Osteoblast (primary cell): ENCODE measurements around the gene CCDC180. TPM values are rescaled to one million over a fixed set of nuclear protein-coding genes. Genes with fewer than 3 reads are reported as not detected.

Experiments used
- DNase-seq: peaks from one replicate; pipeline ENCODE4 v3.0.0; 2011; ENCODE audit warnings: low spot score, mixed read lengths; ENCODE audit not compliant: insufficient read length; ENCODE audit errors: missing footprints
- H2AFZ ChIP-seq: 2 replicates; pipeline ENCODE4 v1.6.0; 2011; ENCODE audit warnings: mild to moderate bottlenecking, low read length
- H3K27ac ChIP-seq: 2 replicates; pipeline ENCODE4 v1.5.1; 2011; ENCODE audit warnings: mild to moderate bottlenecking, low read depth, low read length, moderate library complexity
- H3K27me3 ChIP-seq: 2 replicates; pipeline ENCODE4 v1.6.0; 2012; ENCODE audit warnings: mild to moderate bottlenecking, control low read depth, inconsistent platforms, low read length, moderate library complexity; ENCODE audit not compliant: insufficient read depth
- H3K36me3 ChIP-seq: 2 replicates; pipeline ENCODE4 v1.5.1; 2011; ENCODE audit warnings: mild to moderate bottlenecking, low read length, control low read depth, moderate library complexity; ENCODE audit not compliant: insufficient read depth
- H3K4me1 ChIP-seq: 2 replicates; pipeline ENCODE4 v1.5.1; 2011; ENCODE audit warnings: mild to moderate bottlenecking, low read length, control low read depth, moderate library complexity; ENCODE audit not compliant: insufficient read depth
- H3K4me2 ChIP-seq: 2 replicates; pipeline ENCODE4 v1.6.0; 2011; ENCODE audit warnings: mild to moderate bottlenecking, low read length; ENCODE audit not compliant: insufficient read depth
- H3K4me3 ChIP-seq: fragments of 200-600 bp; sonication (generic); 3 replicates; pipeline ENCODE4 v1.5.1; 2012; ENCODE audit warnings: mild to moderate bottlenecking, low read length, inconsistent platforms; ENCODE audit not compliant: insufficient read depth
- H3K79me2 ChIP-seq: 2 replicates; pipeline ENCODE4 v1.6.0; 2012; ENCODE audit warnings: mild to moderate bottlenecking, low read length, control low read depth, inconsistent platforms; ENCODE audit not compliant: insufficient read depth
- H3K9me3 ChIP-seq: 2 replicates; pipeline ENCODE4 v1.5.1; 2011; ENCODE audit warnings: low read depth, low read length, control low read depth
- H4K20me1 ChIP-seq: 2 replicates; pipeline ENCODE4 v1.6.0; 2012; ENCODE audit warnings: mild to moderate bottlenecking, low read length, control low read depth; ENCODE audit not compliant: insufficient read depth
- CTCF ChIP-seq: IDR thresholded peaks from 2 replicates; pipeline ENCODE4 v1.5.1; 2011; ENCODE audit warnings: mild to moderate bottlenecking, low read depth, low read length, moderate library complexity; ENCODE audit errors: extremely low read depth
- small RNA-seq: library from RNA; depleted of rRNA; stranded (forward); fragments of <200 nt; gene quantifications from one replicate; pipeline ENCODE3, GENCODE V24; 2012
- total RNA-seq: library from RNA; depleted of rRNA; stranded (reverse); fragments of >200 nt; gene quantifications from 2 replicates; pipeline ENCODE4 v1.2.3, GENCODE V29; 2012

The CCDC180 gene
- total RNA-seq, 1 donor: 4.7 TPM

- Histone ChIP-seq H4K20me1 (no peaks in the 10 kb centered on the region), H3K4me2 (no peak overlapping the region), H3K9me3 (no peaks in the 10 kb centered on the region), H2AFZ (no peak overlapping the region), H3K4me1 (no peaks in the 10 kb centered on the region), H3K27ac (no peak overlapping the region), H3K79me2 (no peaks in the 10 kb centered on the region), H3K36me3 (no peaks in the 10 kb centered on the region), H3K4me3 (no peak overlapping the region), H3K27me3 (no peaks in the 10 kb centered on the region)
- no peak for DNase-seq
- no peak for TF ChIP-seq CTCF
Measured at GRCh38 chr9:97349400-97349799, 41.9 kb downstream of the CCDC180 start.

- no peak overlapping the region for H3K27ac ChIP-seq
- no peaks in the 10 kb centered on the region for H3K27me3 ChIP-seq
- H3K4me3 ChIP-seq: no peak overlapping the region
- no peak for TF ChIP-seq CTCF
- H3K4me2 ChIP-seq: no peak overlapping the region
- no peaks in the 10 kb centered on the region for H3K4me1 ChIP-seq
- H2AFZ ChIP-seq: no peak overlapping the region
- no peaks in the 10 kb centered on the region for H3K9me3 ChIP-seq
- H3K79me2 ChIP-seq: no peaks in the 10 kb centered on the region
- H4K20me1 ChIP-seq: no peaks in the 10 kb centered on the region
- no peak for DNase-seq
- no peaks in the 10 kb centered on the region for H3K36me3 ChIP-seq
Measured at GRCh38 chr9:97354637-97355036, 47.2 kb downstream of the CCDC180 start.

- Histone ChIP-seq H3K4me1 (no peaks in the 10 kb centered on the region), H3K27me3 (no peaks in the 10 kb centered on the region), H3K9me3 (no peaks in the 10 kb centered on the region), H4K20me1 (no peaks in the 10 kb centered on the region), H3K36me3 (no peaks in the 10 kb centered on the region), H3K4me2 (no peak overlapping the region), H3K27ac (no peak overlapping the region), H3K4me3 (no peak overlapping the region), H3K79me2 (no peaks in the 10 kb centered on the region), H2AFZ (no peak overlapping the region)
- DNase-seq: no peak
- TF ChIP-seq CTCF: no peak
Measured at GRCh38 chr9:97357056-97357455, 49.6 kb downstream of the CCDC180 start.

Small RNA genes within 50 kb of the gene (small RNA-seq; reads per million reads assigned to genes)
- gene AL512590.2 (not detected), gene CCDC180 (not detected)

Other genes with a start within 250 kb of the CCDC180 start
- gene TDRD7, start 104.4 kb downstream of the CCDC180 start, total RNA-seq: 8.0 and 8.8 TPM in 2 replicates
- not detected in 2 replicates for gene TMOD1, start 194.0 kb downstream of the CCDC180 start, total RNA-seq